ENCODE measurements around the gene MORF4L2.

The MORF4L2 gene

DNA sequence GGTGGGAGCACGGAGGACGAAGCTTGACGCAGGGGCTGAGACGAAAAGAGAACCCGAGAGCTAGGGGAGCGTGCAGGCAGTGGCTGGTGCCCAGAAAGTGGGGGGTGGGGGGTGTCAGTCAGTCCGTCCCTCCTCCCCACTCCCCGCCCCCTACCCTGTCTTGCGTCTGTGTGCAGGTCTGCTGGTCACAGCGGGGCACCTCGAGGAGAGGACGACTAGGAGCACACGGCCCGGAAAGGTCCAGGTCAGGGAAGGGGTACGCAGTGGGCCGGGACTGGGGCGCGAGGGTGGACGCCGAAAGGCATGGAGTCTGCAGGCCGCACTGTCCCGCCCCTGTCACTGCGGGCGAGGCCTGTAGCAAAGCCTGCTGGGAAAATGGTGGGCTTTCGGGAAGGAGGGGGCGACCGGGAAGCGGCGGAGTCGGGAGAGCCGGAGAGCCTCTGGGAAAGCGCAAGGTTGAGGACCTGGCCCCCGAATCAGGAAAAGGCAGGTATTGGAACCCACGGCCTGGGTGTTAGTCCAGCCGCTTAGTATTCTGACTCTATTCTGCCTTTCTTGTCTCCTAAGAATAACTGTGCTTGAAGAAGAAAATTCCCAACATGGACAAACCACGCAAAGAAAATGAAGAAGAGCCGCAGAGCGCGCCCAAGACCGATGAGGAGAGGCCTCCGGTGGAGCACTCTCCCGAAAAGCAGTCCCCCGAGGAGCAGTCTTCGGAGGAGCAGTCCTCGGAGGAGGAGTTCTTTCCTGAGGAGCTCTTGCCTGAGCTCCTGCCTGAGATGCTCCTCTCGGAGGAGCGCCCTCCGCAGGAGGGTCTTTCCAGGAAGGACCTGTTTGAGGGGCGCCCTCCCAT lies 57.0 kb downstream of the MORF4L2 start:
- no peaks in the 10 kb centered on the region for H3K27me3 Mint-ChIP-seq
- peak overlapping the region; percentile 82 for H3K4me3 Mint-ChIP-seq
- peaks cover 22% of the 10 kb centered on the region for H3K4me1 Mint-ChIP-seq (ENCODE audit: low read depth)
- no peaks in the 10 kb centered on the region for H3K9me3 Mint-ChIP-seq
- H3K27ac Mint-ChIP-seq, result peak overlapping the region; percentile 49
- no peaks in the 10 kb centered on the region for H3K36me3 Mint-ChIP-seq (ENCODE audit: low read depth)

DNA sequence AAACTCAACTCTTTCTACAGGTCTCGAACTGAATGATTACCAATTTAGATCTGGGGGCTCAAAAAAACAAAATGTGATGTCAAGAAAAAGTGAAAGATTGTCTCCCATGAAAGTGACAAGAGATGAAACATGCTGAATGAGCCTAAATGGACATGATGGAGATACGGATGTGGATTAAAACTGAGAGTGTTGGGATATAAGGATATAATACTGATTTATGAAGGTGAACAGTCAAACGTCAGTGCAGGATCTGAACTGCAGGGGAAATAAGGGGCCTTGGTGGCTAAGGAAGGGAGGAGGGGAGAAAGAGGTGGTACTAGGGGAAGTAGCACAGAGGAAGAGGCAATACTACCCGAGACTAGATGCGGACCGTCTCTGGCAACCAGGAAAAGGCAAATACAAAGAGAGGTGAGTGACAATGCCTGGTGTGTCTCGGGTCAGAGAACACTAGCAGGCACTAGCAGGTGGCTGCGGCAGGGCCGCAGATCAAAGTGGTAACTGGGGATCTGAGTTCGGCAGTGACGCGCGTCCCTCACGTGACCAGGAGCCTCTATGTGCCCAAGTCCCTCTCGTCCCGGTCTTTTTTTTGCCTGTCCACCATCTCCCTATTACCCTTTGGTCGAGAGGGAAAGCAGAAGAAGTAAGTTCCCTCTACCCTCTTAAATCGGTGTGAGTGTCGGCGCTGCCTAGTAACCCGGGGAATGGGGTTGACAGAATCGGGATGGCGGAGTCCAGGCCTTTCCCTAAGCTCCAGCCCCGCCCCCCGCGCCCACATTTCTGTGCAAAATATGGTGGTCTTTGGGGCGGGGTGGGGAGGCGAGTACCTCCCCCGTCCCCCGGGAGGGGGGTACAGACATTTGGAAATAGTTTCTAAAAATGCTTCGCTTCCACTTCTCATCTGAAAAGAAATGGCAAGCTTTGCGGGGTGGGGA lies 57.8 kb downstream of the MORF4L2 start, which contains the start of gene TCEAL1:
Gene TCEAL1, plus strand, starts transcription at position 590 of the 932 bp plus-strand sequence. CDS start 942 bp downstream, outside the sequence.
- Mint-ChIP-seq H3K27me3 (no peaks in the 10 kb centered on the region), H3K36me3 (ENCODE audit: low read depth) (no peaks in the 10 kb centered on the region), H3K9me3 (no peaks in the 10 kb centered on the region), H3K4me1 (ENCODE audit: low read depth) (peaks cover 22% of the 10 kb centered on the region), H3K4me3 (peak within 1 kb of the TSS; percentile 82), H3K27ac (peak within 1 kb of the TSS; percentile 71)

DNA sequence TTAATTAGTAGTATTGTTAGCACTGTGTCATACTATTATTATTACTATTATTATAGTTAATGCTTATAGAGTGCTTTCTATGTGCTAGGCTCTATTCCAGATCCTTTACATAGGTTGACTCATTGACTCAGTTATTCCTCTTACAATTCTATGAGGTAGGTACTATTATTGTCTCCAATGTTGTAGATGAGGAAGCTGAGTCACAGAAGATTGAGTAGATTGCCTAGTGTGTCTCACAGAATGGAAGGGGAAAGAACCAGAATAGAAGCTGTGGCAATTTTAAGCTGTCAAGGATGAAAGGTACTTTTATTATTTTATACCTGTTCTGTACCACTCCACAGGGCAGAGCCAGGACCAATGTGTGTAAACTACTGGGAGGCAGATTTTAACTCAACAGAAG lies 59.6 kb downstream of the MORF4L2 start:
- no peaks in the 10 kb centered on the region for H3K9me3 Mint-ChIP-seq
- H3K36me3 Mint-ChIP-seq (ENCODE audit: low read depth), result no peaks in the 10 kb centered on the region
- H3K27me3 Mint-ChIP-seq, result no peaks in the 10 kb centered on the region
- H3K27ac Mint-ChIP-seq, result no peak overlapping the region
- H3K4me3 Mint-ChIP-seq, result no peak overlapping the region
- H3K4me1 Mint-ChIP-seq (ENCODE audit: low read depth), result peaks cover 22% of the 10 kb centered on the region

Data from stimulated activated naive CD8-positive, alpha-beta T cell treated with anti-CD3 and anti-CD28 coated beads, Interleukin-15, Interleukin-2, amounts not matched to agents 100 ng/mL and 50 ng/mL, for 24 hours (primary cell).